ENCODE measurements around the gene GRID2.

The GRID2 gene

GRCh38 chr4:93809773-93810172 lies 1506.0 kb downstream of the GRID2 start:
- in situ Hi-C loops (cut with MboI; ENCODE audit: low sequenced_read_pairs, unreplicated experiment) = no loop called here
- DNase-seq (ENCODE audit: low spot score) = no peak
- no peak for TF ChIP-seq CTCF (IDR thresholded peaks at IDR 0.05; ENCODE audit: borderline replicate concordance, control extremely low read depth, extremely low read depth, insufficient read depth, missing control alignments)

- in situ Hi-C loops (cut with MboI; ENCODE audit: low sequenced_read_pairs, unreplicated experiment) = no loop called here
- DNase-seq (ENCODE audit: low spot score) = no peak
- no peak for TF ChIP-seq CTCF (IDR thresholded peaks at IDR 0.05; ENCODE audit: borderline replicate concordance, control extremely low read depth, extremely low read depth, insufficient read depth, missing control alignments)
Observed at GRCh38 chr4:93810340-93810992, 1506.7 kb downstream of the GRID2 start.

- TF ChIP-seq CTCF (IDR thresholded peaks at IDR 0.05; ENCODE audit: borderline replicate concordance, control extremely low read depth, extremely low read depth, insufficient read depth, missing control alignments) = no peak
- DNase-seq (ENCODE audit: low spot score) = no peak
- in situ Hi-C loops (cut with MboI; ENCODE audit: low sequenced_read_pairs, unreplicated experiment) = no loop called here
Observed at GRCh38 chr4:93813092-93813491, 1509.3 kb downstream of the GRID2 start.

GRCh38 chr4:93814141-93814540 lies 1510.4 kb downstream of the GRID2 start:
- DNase-seq (ENCODE audit: low spot score) = no peak
- in situ Hi-C loops (cut with MboI; ENCODE audit: low sequenced_read_pairs, unreplicated experiment) = no loop called here
- no peak for TF ChIP-seq CTCF (IDR thresholded peaks at IDR 0.05; ENCODE audit: borderline replicate concordance, control extremely low read depth, extremely low read depth, insufficient read depth, missing control alignments)

- in situ Hi-C loops (cut with MboI; ENCODE audit: low sequenced_read_pairs, unreplicated experiment) = no loop called here
- no peak for TF ChIP-seq CTCF (IDR thresholded peaks at IDR 0.05; ENCODE audit: borderline replicate concordance, control extremely low read depth, extremely low read depth, insufficient read depth, missing control alignments)
- DNase-seq (ENCODE audit: low spot score) = no peak
Observed at GRCh38 chr4:93814722-93815121, 1511.0 kb downstream of the GRID2 start.
